Limb (tissue), 2 donors: ENCODE results near the gene NXPH4.

ENCODE experiments used
- DNase-seq, 2 donors: peaks; one replicate each; pipeline ENCODE4 v3.0.0-alpha.2; 2016; ENCODE audit errors: extremely low spot score in 2 of 2

Gene NXPH4

DNA sequence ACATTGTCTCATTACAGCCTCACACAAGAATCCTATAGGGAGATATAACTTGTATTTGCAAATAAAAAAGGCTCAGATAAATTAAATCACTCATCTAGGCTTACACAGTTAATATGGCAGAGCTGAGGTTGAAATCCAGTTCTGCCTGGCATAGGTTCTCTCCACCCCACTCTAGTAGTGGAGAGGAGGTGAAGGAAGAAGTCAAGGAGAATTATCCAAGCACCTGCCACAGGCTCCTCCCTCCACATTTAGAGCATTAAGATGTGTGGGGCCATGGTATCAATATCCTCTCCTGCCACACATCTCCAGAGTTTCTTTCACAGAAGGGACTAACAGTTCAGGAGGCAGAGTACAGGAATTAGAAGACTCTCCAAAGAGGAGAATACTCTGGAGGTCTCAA is 56.9 kb downstream of the NXPH4 start:
- no peak for DNase-seq
